Measurements from ENCODE around the gene AADACL3.

GRCh38 chr1:12734651-12735050 lies 18.7 kb downstream of the AADACL3 start:
- TF ChIP-seq CTCF (IDR thresholded peaks at IDR 0.05) (no peak), POLR2A (IDR thresholded peaks at IDR 0.05) (no peak), EP300 (IDR thresholded peaks at IDR 0.05) (no peak)

Data from gastroesophageal sphincter (tissue), 3 donors.